ENCODE data around the gene LARP6. TPM values are rescaled to one million over a fixed set of nuclear protein-coding genes. Genes with fewer than 3 reads are reported as not detected.

The LARP6 gene
- total and polyA plus RNA-seq, 2 experiments from 2014 or later: 20.0 to 22.4 TPM

DNA sequence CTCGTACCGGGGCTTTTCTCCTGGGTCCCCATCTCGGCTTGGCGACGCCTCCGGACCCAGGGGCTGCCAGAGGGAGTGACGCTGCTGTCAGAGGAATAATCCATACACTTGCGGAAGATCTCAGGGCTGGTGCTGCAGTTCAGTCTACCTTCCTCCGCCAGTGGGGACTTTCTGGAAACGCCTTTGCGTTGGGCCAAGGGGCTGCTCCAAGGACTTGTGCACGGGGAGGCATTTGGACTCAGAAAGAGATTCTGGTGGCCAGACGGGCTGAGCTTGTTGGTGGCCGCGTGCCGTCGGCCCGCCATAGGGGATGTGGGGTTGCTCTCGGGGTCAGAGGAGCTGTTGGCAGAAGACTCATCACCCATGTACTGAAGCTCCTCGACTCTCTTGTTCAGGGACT lies 21.8 kb downstream of the LARP6 start:
- H3F3A ChIP-seq (replicated peaks; ENCODE audit: low read depth): no peaks in the 10 kb centered on the region
- H3K27ac ChIP-seq (ENCODE audit: low read depth): no peak overlapping the region
- no peaks in the 10 kb centered on the region for H3K36me3 ChIP-seq (ENCODE audit: insufficient read depth)
- H3K27ac Mint-ChIP-seq: no peak overlapping the region
- no peaks in the 10 kb centered on the region for H3K9me3 Mint-ChIP-seq
- ATAC-seq (no peak), DNase-seq (ENCODE audit: low spot score) (no peak)
- H3K4me1 Mint-ChIP-seq: peaks cover 10% of the 10 kb centered on the region
- no peaks in the 10 kb centered on the region for H3K79me2 ChIP-seq (replicated peaks; ENCODE audit: insufficient read depth)
- no peaks in the 10 kb centered on the region for H4K20me1 ChIP-seq (replicated peaks; ENCODE audit: insufficient read depth)
- H3K4me3 Mint-ChIP-seq: no peak overlapping the region
- H3K27me3 Mint-ChIP-seq (ENCODE audit: insufficient read depth, low read depth, poor library complexity): peaks cover 2% of the 10 kb centered on the region
- H3K9me2 ChIP-seq (ENCODE audit: insufficient read depth): peaks cover 5% of the 10 kb centered on the region; the same call in 1 of the 2 replicates
- H3K27me3 ChIP-seq (ENCODE audit: insufficient read depth): no peaks in the 10 kb centered on the region
- H3K4me1 ChIP-seq (ENCODE audit: insufficient read depth): peaks cover 4% of the 10 kb centered on the region
- no peak overlapping the region for H3K4me3 ChIP-seq
- peaks cover 44% of the 10 kb centered on the region for H3K36me3 Mint-ChIP-seq (ENCODE audit: low read depth)
- no peak overlapping the region for H3K4me2 ChIP-seq
- TF ChIP-seq NANOG (IDR thresholded peaks at IDR 0.05; ENCODE audit: borderline replicate concordance): no peak
- no peak for TF ChIP-seq EZH2phosphoT487 (IDR thresholded peaks at IDR 0.05; ENCODE audit: unreplicated experiment)
- TF ChIP-seq ZNF462 (CRISPR knock-in tag; IDR thresholded peaks at IDR 0.05): no peak
- TF ChIP-seq, protein P1, sequence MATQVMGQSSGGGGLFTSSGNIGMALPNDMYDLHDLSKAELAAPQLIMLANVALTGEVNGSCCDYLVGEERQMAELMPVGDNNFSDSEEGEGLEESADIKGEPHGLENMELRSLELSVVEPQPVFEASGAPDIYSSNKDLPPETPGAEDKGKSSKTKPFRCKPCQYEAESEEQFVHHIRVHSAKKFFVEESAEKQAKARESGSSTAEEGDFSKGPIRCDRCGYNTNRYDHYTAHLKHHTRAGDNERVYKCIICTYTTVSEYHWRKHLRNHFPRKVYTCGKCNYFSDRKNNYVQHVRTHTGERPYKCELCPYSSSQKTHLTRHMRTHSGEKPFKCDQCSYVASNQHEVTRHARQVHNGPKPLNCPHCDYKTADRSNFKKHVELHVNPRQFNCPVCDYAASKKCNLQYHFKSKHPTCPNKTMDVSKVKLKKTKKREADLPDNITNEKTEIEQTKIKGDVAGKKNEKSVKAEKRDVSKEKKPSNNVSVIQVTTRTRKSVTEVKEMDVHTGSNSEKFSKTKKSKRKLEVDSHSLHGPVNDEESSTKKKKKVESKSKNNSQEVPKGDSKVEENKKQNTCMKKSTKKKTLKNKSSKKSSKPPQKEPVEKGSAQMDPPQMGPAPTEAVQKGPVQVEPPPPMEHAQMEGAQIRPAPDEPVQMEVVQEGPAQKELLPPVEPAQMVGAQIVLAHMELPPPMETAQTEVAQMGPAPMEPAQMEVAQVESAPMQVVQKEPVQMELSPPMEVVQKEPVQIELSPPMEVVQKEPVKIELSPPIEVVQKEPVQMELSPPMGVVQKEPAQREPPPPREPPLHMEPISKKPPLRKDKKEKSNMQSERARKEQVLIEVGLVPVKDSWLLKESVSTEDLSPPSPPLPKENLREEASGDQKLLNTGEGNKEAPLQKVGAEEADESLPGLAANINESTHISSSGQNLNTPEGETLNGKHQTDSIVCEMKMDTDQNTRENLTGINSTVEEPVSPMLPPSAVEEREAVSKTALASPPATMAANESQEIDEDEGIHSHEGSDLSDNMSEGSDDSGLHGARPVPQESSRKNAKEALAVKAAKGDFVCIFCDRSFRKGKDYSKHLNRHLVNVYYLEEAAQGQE (IDR thresholded peaks at IDR 0.05; ENCODE audit: unreplicated experiment): no peak
- TF ChIP-seq ZNF114 (CRISPR knock-in tag; IDR thresholded peaks at IDR 0.05): no peak
- no peak for TF ChIP-seq ZNF331 (CRISPR knock-in tag; IDR thresholded peaks at IDR 0.05; ENCODE audit: low read depth)
- no peak for TF ChIP-seq EZH2 (IDR thresholded peaks at IDR 0.05; ENCODE audit: low read depth, unreplicated experiment)
- no peak for TF ChIP-seq CREB1 (CRISPR knock-in tag; IDR thresholded peaks at IDR 0.05; ENCODE audit: low read depth)
- TF ChIP-seq JUNB (IDR thresholded peaks at IDR 0.05; ENCODE audit: unreplicated experiment): no peak
- no peak for TF ChIP-seq POLR2AphosphoS5 (IDR thresholded peaks at IDR 0.05; ENCODE audit: low read depth)
- TF ChIP-seq ETS1 (IDR thresholded peaks at IDR 0.05): no peak
- no peak for TF ChIP-seq STAT1 (IDR thresholded peaks at IDR 0.05; ENCODE audit: unreplicated experiment)
- TF ChIP-seq, protein P2, sequence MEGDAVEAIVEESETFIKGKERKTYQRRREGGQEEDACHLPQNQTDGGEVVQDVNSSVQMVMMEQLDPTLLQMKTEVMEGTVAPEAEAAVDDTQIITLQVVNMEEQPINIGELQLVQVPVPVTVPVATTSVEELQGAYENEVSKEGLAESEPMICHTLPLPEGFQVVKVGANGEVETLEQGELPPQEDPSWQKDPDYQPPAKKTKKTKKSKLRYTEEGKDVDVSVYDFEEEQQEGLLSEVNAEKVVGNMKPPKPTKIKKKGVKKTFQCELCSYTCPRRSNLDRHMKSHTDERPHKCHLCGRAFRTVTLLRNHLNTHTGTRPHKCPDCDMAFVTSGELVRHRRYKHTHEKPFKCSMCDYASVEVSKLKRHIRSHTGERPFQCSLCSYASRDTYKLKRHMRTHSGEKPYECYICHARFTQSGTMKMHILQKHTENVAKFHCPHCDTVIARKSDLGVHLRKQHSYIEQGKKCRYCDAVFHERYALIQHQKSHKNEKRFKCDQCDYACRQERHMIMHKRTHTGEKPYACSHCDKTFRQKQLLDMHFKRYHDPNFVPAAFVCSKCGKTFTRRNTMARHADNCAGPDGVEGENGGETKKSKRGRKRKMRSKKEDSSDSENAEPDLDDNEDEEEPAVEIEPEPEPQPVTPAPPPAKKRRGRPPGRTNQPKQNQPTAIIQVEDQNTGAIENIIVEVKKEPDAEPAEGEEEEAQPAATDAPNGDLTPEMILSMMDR (conservative IDR thresholded peaks at IDR 0.05; ENCODE audit: low read depth in 2 of 2): no peak
- no peak overlapping the region for H2AFZ ChIP-seq

Measured in GM23338 (cell line).